NT2/D1 (cell line): ENCODE data around the gene CDCA7L.
"Not testable (repeated sequence)": the region's sequence is repeated elsewhere in the genome, so short reads cannot be mapped to it uniquely, and the experiment has no call there.

Source experiments
- DNase-seq: peaks from one replicate; pipeline ENCODE4 v3.0.0-alpha.2; 2011; ENCODE audit warnings: low read depth, low spot score
- H3K27me3 ChIP-seq: 2 replicates; pipeline ENCODE4 v1.6.0; 2011; ENCODE audit warnings: mild to moderate bottlenecking; ENCODE audit not compliant: insufficient read length, insufficient read depth
- H3K36me3 ChIP-seq: 2 replicates; pipeline ENCODE4 v1.6.1; 2011; ENCODE audit warnings: mild to moderate bottlenecking, low read length, mixed read lengths; ENCODE audit not compliant: insufficient read depth, insufficient read length
- H3K4me1 ChIP-seq: 2 replicates; pipeline ENCODE4 v1.5.1; 2011; ENCODE audit not compliant: insufficient read depth, insufficient read length
- H3K4me3 ChIP-seq: 2 replicates; pipeline ENCODE4 v1.5.1; 2011; ENCODE audit warnings: low read depth; ENCODE audit not compliant: insufficient read length
- H3K9ac ChIP-seq: 2 replicates; pipeline ENCODE4 v1.6.0; 2011; ENCODE audit warnings: low read depth; ENCODE audit not compliant: insufficient read length
- H3K9me3 ChIP-seq: 2 replicates; pipeline ENCODE4 v1.5.1; 2011; ENCODE audit warnings: mild to moderate bottlenecking, low read length; ENCODE audit not compliant: insufficient read depth
- SUZ12 ChIP-seq: IDR thresholded peaks from 2 replicates; pipeline ENCODE4 v1.6.1; 2011; ENCODE audit not compliant: insufficient read length, insufficient read depth; ENCODE audit errors: extremely low read depth
- YY1 ChIP-seq: IDR thresholded peaks from 2 replicates; pipeline ENCODE4 v1.6.1; 2011; ENCODE audit not compliant: insufficient read length, insufficient read depth
- ZNF274 ChIP-seq: IDR thresholded peaks from 2 replicates; pipeline ENCODE4 v1.6.1; 2011; ENCODE audit warnings: mild to moderate bottlenecking, low read depth, low read length

Gene CDCA7L

DNA sequence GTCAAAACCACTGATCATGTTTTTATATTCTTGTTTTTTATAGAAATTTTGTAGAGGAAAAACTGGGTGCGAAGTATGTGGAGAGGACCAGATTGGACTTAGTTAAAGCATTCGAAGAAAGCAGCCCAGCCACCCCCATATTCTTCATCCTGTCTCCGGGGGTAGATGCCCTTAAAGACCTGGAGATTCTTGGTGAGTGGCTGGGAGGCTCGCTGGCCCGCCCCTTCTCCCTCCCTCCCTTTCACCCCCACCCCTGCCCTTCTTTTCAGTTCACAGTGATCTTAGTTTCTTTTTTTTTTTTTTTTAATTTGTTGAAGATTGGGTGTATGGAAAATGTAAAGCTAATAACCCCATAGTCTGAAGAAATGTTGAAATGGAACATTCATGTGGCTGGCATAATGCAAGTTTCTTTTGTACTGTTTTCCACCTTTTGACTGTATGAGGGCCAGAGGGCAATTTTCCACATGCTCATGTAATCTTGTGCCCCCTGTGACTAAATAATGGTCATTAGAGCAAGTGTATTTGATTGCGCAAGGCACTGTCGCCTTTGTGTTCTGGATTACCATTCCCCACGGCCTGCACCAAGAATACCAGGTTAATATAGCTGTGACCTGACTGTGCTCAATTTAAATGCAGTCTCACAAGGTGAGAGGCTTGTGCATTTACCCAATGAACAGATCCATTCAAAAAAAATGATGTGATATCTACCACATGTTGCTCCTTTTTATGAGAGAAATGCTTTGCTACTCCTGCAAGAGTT, 77.7 kb downstream of the CDCA7L start:
- H3K36me3 ChIP-seq: no peaks in the 10 kb centered on the region
- no peaks in the 10 kb centered on the region for H3K27me3 ChIP-seq
- H3K9me3 ChIP-seq: no peaks in the 10 kb centered on the region
- DNase-seq: no peak
- H3K4me3 ChIP-seq: no peak overlapping the region
- peaks cover 6% of the 10 kb centered on the region for H3K4me1 ChIP-seq
- TF ChIP-seq YY1: no peak
- no peak for TF ChIP-seq SUZ12
- TF ChIP-seq ZNF274: no peak
- no peak overlapping the region for H3K9ac ChIP-seq

DNA sequence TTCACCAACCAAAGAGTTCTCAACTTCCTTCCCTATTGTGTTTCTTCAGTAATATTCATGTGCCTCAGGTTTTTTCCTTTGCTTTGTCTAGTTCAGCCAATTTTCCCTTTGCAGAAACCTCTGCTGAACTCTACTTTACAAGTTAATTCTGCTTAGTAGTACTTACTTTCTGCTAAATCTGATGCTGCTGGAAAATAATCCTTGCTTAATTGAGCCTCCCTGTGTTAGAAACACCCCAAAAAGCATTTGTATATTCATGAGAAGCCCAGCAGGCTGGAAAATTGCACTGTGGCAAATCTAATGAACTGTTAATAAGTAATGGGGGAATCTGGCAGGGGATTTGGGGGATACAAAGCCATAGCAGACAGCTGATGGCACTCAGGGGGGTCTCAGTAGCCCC, 78.5 kb downstream of the CDCA7L start:
- DNase-seq: no peak
- TF ChIP-seq YY1: no peak
- TF ChIP-seq SUZ12: no peak
- TF ChIP-seq ZNF274: no peak
- Histone ChIP-seq H3K9ac (no peak overlapping the region), H3K4me1 (peaks cover 6% of the 10 kb centered on the region), H3K36me3 (no peaks in the 10 kb centered on the region), H3K27me3 (no peaks in the 10 kb centered on the region), H3K4me3 (no peak overlapping the region), H3K9me3 (no peaks in the 10 kb centered on the region)

DNA sequence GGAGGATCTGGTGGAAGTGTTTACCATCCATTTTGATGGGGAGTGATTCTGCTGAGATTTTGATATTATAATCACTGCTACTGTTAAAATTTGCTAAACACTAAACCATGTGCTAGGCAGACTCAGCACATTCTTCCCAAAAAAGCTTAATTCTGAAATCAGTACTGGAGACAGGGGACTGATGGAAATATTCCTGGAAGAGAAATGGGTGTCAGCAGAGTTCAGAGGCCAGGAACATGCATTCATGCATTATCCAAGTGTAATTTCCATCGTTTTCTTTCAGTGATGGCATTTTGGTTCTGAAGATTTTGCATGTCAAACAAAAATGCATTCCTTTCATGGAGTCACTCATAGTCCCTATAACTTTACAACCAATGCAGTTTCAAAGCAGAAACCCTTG, 79.0 kb downstream of the CDCA7L start:
- no peak for DNase-seq
- TF ChIP-seq ZNF274 (no peak), SUZ12 (no peak), YY1 (no peak)
- Histone ChIP-seq H3K4me3 (no peak overlapping the region), H3K36me3 (no peaks in the 10 kb centered on the region), H3K27me3 (no peaks in the 10 kb centered on the region), H3K9me3 (no peaks in the 10 kb centered on the region), H3K9ac (no peak overlapping the region), H3K4me1 (peaks cover 6% of the 10 kb centered on the region)

DNA sequence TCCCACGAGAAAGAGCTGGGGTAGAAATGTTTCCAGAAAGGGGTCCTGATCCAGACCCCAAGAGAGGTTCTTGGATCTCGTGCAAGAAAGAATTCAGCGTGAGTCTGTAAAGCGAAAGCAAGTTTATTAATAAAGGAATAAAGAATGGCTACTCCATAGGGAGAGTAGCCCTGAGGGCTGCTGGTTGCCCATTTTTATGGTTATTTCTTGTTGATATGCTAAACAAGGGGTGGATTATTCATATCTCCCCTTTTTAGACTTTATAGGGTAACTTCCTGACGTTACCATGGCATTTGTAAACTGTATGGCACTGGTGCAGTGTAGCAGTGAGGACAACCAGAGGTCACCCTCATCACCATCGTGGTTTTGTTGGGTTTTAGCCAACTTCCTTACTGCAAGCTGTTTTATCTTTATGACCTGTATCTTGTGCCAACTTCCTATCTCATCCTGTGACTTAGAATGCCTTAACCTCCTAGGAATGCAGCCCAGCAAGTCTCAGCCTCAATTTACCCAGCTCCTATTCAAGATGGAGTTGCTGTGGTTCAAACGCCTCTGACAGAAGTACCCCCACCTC, 80.0 kb downstream of the CDCA7L start:
- not testable (repeated sequence) for H3K36me3 ChIP-seq, H3K9ac ChIP-seq, H3K9me3 ChIP-seq, DNase-seq, H3K4me3 ChIP-seq, H3K27me3 ChIP-seq, H3K4me1 ChIP-seq

DNA sequence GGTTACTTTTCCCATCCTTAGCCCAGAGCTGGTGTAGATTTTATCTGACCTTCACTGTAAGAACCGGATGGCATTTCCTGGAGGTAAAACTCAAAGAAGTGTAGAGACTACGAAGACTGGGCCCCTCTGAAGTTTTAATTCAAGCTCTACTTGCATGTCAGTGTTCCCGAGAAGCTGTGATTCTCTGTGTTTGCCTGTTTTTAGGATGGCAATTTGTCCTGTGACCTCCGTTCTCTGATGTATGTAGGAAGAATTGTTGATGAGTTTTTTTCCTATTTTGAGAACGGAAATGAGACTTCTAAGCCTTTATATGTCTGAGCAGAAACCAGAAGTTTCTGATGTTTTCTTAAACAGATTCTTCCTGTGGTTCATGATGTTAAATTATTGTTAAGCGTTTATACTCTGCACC, 94.1 kb downstream of the CDCA7L start:
- Histone ChIP-seq H3K27me3 (no peaks in the 10 kb centered on the region), H3K36me3 (no peaks in the 10 kb centered on the region), H3K4me1 (no peaks in the 10 kb centered on the region), H3K9ac (no peak overlapping the region), H3K4me3 (no peak overlapping the region), H3K9me3 (no peaks in the 10 kb centered on the region; the same call in 1 of the 2 replicates)
- TF ChIP-seq ZNF274: no peak
- no peak for TF ChIP-seq YY1
- TF ChIP-seq SUZ12: no peak
- DNase-seq: no peak
